NCI-H2196 treated with DMSO at 0.1 percent for 48 hours (cell line): ENCODE results near the gene SDSL.

Experiments
- DNase-seq: peaks from one replicate; lab custom pipeline; 2025; ENCODE audit not compliant: unreplicated experiment; lab: John Stamatoyannopoulos, UW

SDSL gene

GRCh38 chr12:113479216-113479589 is 57.0 kb downstream of the SDSL start:
- DNase-seq, result no peak

- DNase-seq, result no peak
Observed at GRCh38 chr12:113479590-113480335, 57.6 kb downstream of the SDSL start.

- no peak for DNase-seq
Observed at GRCh38 chr12:113480336-113480971, 58.3 kb downstream of the SDSL start.

- DNase-seq, result no peak
Observed at GRCh38 chr12:113482334-113482733, 60.2 kb downstream of the SDSL start.

- no peak for DNase-seq
Observed at GRCh38 chr12:113485330-113485729, 63.1 kb downstream of the SDSL start.

DNA sequence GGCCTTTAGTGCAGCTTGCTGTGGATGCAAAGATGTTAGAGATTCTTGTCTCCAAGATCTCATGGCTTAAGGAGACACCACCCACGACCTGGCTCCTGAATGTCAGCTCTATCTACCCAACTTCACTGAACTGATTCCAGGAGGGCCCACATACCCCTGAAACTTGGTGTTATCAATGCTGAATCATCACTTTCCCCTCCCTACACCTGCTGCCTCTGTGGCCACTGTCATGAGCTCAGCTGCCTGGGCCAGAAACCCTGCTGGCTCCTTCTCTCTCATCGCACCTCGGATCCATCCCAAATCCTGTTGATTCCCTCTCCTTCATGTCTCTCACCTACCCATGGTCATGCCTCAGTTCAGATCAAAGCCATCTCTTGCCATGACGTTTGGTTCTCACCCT is 64.5 kb downstream of the SDSL start:
- no peak for DNase-seq
